Upper lobe of right lung (tissue), 1 donor: ENCODE results near the gene ANXA2R. TPM values are rescaled to one million over a fixed set of nuclear protein-coding genes. Genes with fewer than 3 reads are reported as not detected.
A peak's percentile ranks its signal among the peaks of the same experiment; 100 is the strongest.

Experiments
- ATAC-seq: fragments of 200-7000 bp; cut with Tn5 transposase; one replicate; pipeline ENCODE4 v1.9.1; 2020; ENCODE audit warnings: mild to moderate bottlenecking, moderate library complexity
- DNase-seq: peaks from one replicate; pipeline ENCODE4 v3.0.0-alpha.2; 2020
- H3K27ac ChIP-seq: fragments of 200-600 bp; one replicate; pipeline ENCODE4 v1.8.0; 2022
- H3K27me3 ChIP-seq: fragments of 200-600 bp; one replicate; pipeline ENCODE4 v1.8.0; 2022; ENCODE audit warnings: mild to moderate bottlenecking
- H3K36me3 ChIP-seq: fragments of 200-600 bp; one replicate; pipeline ENCODE4 v1.8.0; 2022
- H3K4me1 ChIP-seq: fragments of 200-600 bp; one replicate; pipeline ENCODE4 v1.8.0; 2022
- H3K4me3 ChIP-seq: fragments of 200-600 bp; one replicate; pipeline ENCODE4 v1.8.0; 2022; ENCODE audit warnings: mild to moderate bottlenecking
- H3K9me3 ChIP-seq: fragments of 200-600 bp; one replicate; pipeline ENCODE4 v1.8.0; 2022
- CTCF ChIP-seq: fragments of 200-600 bp; IDR thresholded peaks from one replicate; pipeline ENCODE4 v1.8.0; 2022; ENCODE audit warnings: antibody characterized with exemption
- intact Hi-C: fragments of 100-400 bp; cut with DNase I; formaldehyde crosslinking; loops from one replicate; pipeline ENCODE4 v1.11.0; 2022
- total RNA-seq: library from RNA; stranded (reverse); fragmentation: NEBNext Ultra II Directional; extraction: Animal tissue kit (Norgen Biotek cat#: 25700); gene quantifications from one replicate; pipeline ENCODE4 v1.2.1, GENCODE V29; 2021
- donor health status: DM: no; HTN: yes; CAD: no; lungs with severe emphysema.

The ANXA2R gene
- total RNA-seq, 1 donor from 2014 or later = 4.8 TPM

GRCh38 chr5:43016217-43016779 is 23.8 kb downstream of the ANXA2R start:
- DNase-seq (no peak), ATAC-seq (no peak)
- intact Hi-C loops = no loop called here
- no peak for TF ChIP-seq CTCF
- Histone ChIP-seq H3K9me3 (no peaks in the 10 kb centered on the region), H3K27ac (no peak overlapping the region), H3K4me3 (no peak overlapping the region), H3K36me3 (no peaks in the 10 kb centered on the region), H3K4me1 (no peaks in the 10 kb centered on the region), H3K27me3 (peaks cover 13% of the 10 kb centered on the region)

DNA sequence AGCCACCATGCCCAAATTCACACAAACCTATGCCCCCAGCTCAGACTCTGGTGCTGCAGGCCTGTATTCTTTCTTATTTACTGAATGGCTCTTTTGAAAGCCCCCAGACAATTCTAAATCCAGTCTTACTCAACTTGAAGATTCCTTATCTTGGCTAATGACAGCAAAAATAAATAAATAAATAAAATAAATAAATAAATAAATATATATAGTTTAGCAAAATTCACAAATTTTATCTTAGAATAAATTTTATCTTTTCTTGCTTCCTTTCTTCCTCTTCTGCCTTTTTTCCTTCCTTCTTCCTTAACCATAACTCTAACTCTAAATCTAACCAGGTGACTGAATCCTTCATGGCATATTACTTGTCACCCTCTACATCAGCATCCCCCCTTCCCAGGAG is 25.6 kb downstream of the ANXA2R start:
- intact Hi-C loops = no loop called here
- no peak overlapping the region for H3K27ac ChIP-seq

GRCh38 chr5:43010935-43011315 is 29.2 kb downstream of the ANXA2R start:
- DNase-seq (no peak), ATAC-seq (no peak)
- H3K9me3 ChIP-seq = no peaks in the 10 kb centered on the region
- no peak for TF ChIP-seq CTCF
- no peaks in the 10 kb centered on the region for H3K36me3 ChIP-seq
- H3K27me3 ChIP-seq = peaks cover 13% of the 10 kb centered on the region
- intact Hi-C loops = no loop called here
- H3K27ac ChIP-seq = no peak overlapping the region
- peaks cover 4% of the 10 kb centered on the region for H3K4me1 ChIP-seq
- H3K4me3 ChIP-seq = no peak overlapping the region

More for the DNA sequence above, 25.6 kb downstream of the ANXA2R start:
- Histone ChIP-seq H3K4me3 (no peak overlapping the region), H3K4me1 (peaks cover 4% of the 10 kb centered on the region), H3K9me3 (no peaks in the 10 kb centered on the region), H3K27me3 (no peaks in the 10 kb centered on the region), H3K36me3 (no peaks in the 10 kb centered on the region)
- ATAC-seq (no peak), DNase-seq (no peak)
- no peak for TF ChIP-seq CTCF

DNA sequence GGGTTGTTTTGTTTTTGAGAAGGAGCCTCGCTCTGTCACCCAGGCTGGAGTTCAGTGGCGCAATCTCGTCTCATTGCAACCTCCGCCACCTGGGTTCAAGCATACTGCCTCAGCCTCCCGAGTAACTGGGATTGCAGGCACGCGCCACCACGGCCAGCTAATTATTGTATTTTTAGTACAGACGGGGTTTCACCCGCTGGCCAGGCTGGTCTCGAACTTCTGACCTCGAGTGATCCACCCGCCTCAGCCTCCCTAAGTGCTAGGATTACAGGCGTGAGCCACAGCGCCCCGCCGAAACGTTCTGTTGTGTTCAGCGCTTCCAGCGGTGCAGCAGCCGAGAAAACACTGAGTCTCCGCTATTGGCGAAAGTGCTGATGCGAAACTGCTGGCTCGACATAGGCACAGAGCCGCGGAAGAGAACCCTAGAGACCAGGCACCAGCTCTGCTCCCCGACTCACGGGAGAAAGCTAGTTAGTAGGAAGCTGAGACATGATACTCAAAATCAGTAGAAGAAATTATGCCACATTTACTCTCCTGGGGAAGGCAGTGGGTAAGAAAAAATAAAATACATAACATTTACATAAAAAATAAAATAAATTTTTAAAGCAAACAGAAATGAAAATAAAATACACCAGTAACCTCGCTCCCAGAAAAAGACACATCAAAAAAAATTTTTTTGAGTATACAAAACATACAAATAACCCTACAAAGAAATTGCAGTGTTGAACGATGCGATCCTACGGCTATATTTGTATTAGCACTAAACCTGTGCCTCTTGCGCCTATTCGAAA is 31.6 kb downstream of the ANXA2R start:
- H3K27me3 ChIP-seq = peaks cover 27% of the 10 kb centered on the region
- ATAC-seq (peak; percentile 90), DNase-seq (peak; percentile 88)
- peak overlapping the region; percentile 94 for H3K27ac ChIP-seq
- H3K4me1 ChIP-seq = peaks cover 4% of the 10 kb centered on the region
- H3K9me3 ChIP-seq = no peaks in the 10 kb centered on the region
- H3K4me3 ChIP-seq = peak overlapping the region; percentile 48
- no peak for TF ChIP-seq CTCF
- H3K36me3 ChIP-seq = no peaks in the 10 kb centered on the region
- intact Hi-C loops = no loop called here

- Histone ChIP-seq H3K9me3 (no peaks in the 10 kb centered on the region), H3K4me1 (peaks cover 4% of the 10 kb centered on the region), H3K4me3 (peak overlapping the region; percentile 48), H3K27ac (peak overlapping the region; percentile 94), H3K27me3 (peaks cover 33% of the 10 kb centered on the region), H3K36me3 (no peaks in the 10 kb centered on the region)
- intact Hi-C loops = no loop called here
- DNase-seq (peak; percentile 86), ATAC-seq (peak; percentile 76)
- peak; percentile 9 for TF ChIP-seq CTCF
Observed at GRCh38 chr5:43007911-43008362, 32.2 kb downstream of the ANXA2R start.
